G401 (cell line): ENCODE data around the gene ST6GAL2. TPM values are rescaled to one million over a fixed set of nuclear protein-coding genes. Genes with fewer than 3 reads are reported as not detected.
A peak's percentile ranks its signal among the peaks of the same experiment; 100 is the strongest.

Experiments
- DNase-seq: peaks from one replicate; pipeline ENCODE4 v3.0.0-alpha.2; 2015; ENCODE audit warnings: low spot score
- in situ Hi-C: cut with HindIII; loops from 2 replicates; pipeline ENCODE4 v1.10.0; 2016; ENCODE audit warnings: low sequenced_read_pairs, mixed read lengths
- total RNA-seq: library from RNA; depleted of rRNA; stranded (reverse); fragments of >200 nt; shearing (Covaris generic); gene quantifications from 2 replicates; pipeline ENCODE4 v1.2.3, GENCODE V29; 2014

ST6GAL2 gene
- total RNA-seq, 1 experiment from 2014 or later, result not detected

GRCh38 chr2:106867196-106867953 is 18.6 kb downstream of the ST6GAL2 start:
- in situ Hi-C loops, result no loop called here

GRCh38 chr2:106866641-106867040 is 19.3 kb downstream of the ST6GAL2 start:
- in situ Hi-C loops, result no loop called here
- DNase-seq, result no peak

More at GRCh38 chr2:106867196-106867953, 18.6 kb downstream of the ST6GAL2 start:
- DNase-seq, result peak; percentile 27

- in situ Hi-C loops, result no loop called here
- no peak for DNase-seq
These were observed 21.9 kb downstream of the ST6GAL2 start for GRCh38 chr2:106864051-106864450.

DNA sequence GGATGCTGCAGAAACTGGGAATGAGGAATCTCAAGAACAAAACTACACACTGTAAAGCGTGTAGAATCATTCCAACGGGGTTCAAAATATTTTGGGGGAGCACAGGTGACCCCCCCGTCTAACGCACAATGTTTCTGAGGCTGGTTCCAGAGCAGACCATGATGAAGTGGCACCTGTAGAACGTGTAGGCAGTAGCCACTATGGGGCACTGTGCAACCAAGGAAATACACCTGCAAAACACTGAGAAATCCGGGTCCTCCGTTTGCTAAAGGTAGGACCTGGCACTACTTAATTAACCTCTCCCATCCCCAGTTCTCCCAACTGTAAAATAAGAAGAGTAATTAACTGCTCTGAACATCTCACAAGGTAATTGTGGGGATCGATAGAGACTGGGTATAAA is 22.6 kb downstream of the ST6GAL2 start:
- in situ Hi-C loops, result no loop called here
- DNase-seq, result no peak

DNA sequence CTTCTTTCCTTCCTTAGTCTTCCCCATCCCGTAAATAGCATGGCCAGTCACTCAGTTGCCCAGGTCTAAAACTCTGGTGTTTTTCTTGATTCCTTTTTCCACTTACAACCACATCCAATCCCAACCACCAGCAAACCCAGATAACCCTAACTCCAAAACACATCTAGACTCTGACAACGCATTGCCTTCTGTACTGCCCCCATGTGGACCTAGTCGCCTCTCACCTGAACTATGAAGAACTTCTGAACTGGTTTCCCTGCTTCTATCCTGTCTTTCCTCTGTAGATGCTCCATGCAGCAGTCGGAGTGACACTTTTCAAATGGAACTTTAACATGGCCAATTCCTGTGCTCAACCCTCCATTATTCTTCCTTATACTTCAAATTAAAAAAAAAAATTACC is 26.5 kb downstream of the ST6GAL2 start:
- in situ Hi-C loops, result no loop called here
- DNase-seq, result no peak

DNA sequence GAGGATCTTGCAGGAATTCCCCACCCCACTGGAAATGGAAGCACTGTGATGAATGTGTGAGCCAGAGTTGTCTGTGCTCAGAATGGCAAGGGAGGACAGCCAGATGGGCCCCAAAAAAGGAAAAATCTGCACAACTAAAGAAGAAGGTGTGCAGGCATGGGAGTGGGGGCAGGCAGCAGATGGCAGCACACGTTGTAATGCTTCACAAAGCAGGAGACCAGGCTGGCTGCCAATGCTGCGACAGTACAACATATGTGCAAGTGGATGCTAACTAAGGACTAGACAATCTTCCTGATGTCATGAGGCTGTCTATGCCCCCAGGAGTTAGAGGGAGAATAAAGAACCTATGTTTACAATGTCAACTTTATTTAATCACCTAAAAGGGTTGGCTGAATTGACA is 27.2 kb downstream of the ST6GAL2 start:
- in situ Hi-C loops, result no loop called here
- no peak for DNase-seq

GRCh38 chr2:106857882-106858478 is 28.0 kb downstream of the ST6GAL2 start:
- DNase-seq, result no peak
- in situ Hi-C loops, result no loop called here

- in situ Hi-C loops, result no loop called here
- DNase-seq, result no peak
These were observed 32.3 kb downstream of the ST6GAL2 start for GRCh38 chr2:106853631-106854030.

- in situ Hi-C loops, result no loop called here
- DNase-seq, result no peak
These were observed 34.0 kb downstream of the ST6GAL2 start for GRCh38 chr2:106851881-106852501.

DNA sequence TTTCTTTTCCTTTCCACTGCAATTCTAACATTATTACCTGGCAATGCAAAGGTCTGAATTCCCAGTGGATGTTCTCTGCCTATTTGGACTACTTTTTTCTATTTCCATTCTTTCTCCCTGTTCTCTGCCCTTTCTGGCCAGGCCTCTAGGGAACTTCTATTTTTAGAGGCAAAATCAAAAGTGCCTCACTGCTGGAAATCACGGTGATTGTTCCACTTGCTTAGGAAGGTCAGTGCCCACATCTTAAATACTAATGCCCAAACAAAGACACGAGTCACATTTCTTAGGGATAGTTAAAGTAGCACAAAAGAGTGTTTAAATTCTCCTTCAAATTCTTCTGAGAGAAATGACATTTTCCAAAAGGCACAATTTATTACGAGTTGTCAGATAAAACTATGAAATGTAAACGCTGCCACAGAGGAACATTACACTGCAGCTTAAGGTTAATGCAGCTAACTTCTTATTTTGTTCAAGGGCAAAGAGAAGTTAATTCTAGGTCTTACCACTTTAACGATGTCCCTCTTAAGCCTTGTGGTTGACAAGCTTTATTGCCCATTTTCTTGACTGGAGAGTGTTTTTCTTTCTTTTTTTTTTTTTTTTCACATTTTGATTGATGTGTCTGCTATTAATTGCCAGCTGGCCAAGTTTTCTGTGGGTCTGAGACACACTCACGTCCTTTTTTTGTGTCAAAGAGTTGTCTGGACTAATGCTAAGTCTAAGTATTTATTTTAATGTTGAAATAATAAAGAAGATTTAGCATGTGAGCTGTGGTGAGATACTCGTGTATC is 34.7 kb downstream of the ST6GAL2 start:
- in situ Hi-C loops, result no loop called here
- no peak for DNase-seq

- in situ Hi-C loops, result no loop called here
- no peak for DNase-seq
These were observed 36.7 kb downstream of the ST6GAL2 start for GRCh38 chr2:106849253-106849652.

- DNase-seq, result no peak
- in situ Hi-C loops, result no loop called here
These were observed 38.6 kb downstream of the ST6GAL2 start for GRCh38 chr2:106847366-106847765.

GRCh38 chr2:106845716-106846115 is 40.3 kb downstream of the ST6GAL2 start:
- DNase-seq, result no peak
- in situ Hi-C loops, result no loop called here

- in situ Hi-C loops, result no loop called here
- DNase-seq, result no peak
These were observed 42.1 kb downstream of the ST6GAL2 start for GRCh38 chr2:106843910-106844250.

- in situ Hi-C loops, result no loop called here
- DNase-seq, result no peak
These were observed 42.7 kb downstream of the ST6GAL2 start for GRCh38 chr2:106843001-106843909.

DNA sequence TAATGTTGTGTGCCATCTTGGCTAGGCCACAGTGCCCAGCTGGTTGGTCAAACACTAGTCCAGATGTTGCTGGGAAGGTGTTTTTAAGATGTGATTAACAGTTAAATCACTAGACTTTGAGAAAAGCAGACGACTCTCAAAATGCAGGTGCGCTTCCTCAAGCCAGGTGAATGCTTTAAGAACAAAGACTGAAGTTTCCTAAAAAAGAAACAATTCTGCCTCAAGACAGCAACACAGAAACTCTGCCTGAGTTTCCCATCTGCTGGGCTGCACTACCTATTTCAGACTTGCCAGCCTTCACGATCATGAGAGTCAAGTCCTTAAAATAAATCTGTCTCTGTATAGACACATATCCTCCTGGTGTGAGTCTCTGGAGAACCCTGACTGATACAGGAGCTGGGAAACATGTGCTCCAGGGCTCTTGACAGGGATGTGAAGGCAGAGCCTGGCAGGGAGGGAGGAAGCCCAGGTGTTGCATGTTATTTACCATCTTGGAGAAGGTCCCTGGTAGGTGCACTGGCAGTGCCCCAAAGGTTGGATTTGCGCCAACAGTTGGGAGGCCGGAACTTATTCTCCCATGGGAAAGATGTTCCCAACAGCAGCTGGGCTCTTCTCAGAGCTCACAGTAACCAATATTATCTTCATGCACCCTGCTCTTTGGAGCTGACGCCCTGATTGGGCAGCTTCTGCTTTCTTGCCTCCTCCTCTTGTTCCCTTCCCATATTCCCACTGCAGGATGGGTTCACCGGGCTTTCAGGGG is 43.9 kb downstream of the ST6GAL2 start:
- in situ Hi-C loops, result no loop called here
- DNase-seq, result no peak

- in situ Hi-C loops, result no loop called here
- DNase-seq, result no peak
These were observed 45.1 kb downstream of the ST6GAL2 start for GRCh38 chr2:106840818-106841217.
